HG03196 (cell line): Measurements from ENCODE around the gene ZXDC.
A peak's percentile ranks its signal among the peaks of the same experiment; 100 is the strongest.

Experiments used
- ATAC-seq: cut with Tn5 transposase; IDR thresholded peaks from one replicate; pipeline ENCODE4 v1.9.1; 2021; ENCODE audit not compliant: unreplicated experiment

The ZXDC gene

DNA sequence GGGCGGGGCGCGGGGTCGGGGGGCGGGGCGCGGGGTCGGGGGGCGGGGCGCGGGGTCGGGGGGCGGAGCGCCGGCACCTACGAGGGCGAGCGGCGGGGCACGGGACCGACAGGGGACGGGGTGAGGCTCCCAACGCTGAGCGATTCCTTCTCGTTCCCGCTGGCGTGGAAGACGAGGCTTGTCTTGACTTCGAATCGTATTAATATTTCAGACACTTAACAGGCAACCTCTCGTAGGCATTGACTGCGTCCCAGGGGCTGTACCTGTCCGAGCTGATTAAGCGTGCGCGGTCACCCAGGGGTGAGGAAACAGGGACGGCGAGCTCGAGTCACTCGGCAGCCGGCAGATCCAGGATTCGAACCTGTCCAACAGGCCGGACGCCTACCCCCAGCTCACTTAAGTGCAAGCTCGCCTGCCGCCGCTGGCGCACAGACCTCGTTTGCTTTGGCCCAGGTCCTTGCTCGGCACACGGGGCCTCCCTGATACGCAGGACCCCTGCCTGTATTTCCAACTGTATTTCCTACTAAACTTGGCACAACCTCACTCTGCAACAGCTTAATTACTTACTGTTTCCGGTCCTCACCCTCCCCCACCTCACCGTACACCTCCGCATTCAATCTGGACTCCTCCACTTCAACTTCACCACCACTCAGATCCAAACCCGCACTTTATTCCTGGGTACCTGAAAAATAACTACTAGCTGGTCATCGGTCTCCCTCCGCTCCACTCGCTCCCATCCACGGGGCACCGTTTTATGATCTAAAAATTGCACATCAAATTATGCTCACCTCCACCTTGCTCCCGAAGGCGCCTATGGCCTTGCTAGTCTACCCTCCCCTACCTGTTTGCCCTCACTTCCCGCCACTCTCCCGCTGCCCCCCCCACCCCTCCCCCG, 722 bp upstream of the ZXDC start:
- ATAC-seq = peak; percentile 27

DNA sequence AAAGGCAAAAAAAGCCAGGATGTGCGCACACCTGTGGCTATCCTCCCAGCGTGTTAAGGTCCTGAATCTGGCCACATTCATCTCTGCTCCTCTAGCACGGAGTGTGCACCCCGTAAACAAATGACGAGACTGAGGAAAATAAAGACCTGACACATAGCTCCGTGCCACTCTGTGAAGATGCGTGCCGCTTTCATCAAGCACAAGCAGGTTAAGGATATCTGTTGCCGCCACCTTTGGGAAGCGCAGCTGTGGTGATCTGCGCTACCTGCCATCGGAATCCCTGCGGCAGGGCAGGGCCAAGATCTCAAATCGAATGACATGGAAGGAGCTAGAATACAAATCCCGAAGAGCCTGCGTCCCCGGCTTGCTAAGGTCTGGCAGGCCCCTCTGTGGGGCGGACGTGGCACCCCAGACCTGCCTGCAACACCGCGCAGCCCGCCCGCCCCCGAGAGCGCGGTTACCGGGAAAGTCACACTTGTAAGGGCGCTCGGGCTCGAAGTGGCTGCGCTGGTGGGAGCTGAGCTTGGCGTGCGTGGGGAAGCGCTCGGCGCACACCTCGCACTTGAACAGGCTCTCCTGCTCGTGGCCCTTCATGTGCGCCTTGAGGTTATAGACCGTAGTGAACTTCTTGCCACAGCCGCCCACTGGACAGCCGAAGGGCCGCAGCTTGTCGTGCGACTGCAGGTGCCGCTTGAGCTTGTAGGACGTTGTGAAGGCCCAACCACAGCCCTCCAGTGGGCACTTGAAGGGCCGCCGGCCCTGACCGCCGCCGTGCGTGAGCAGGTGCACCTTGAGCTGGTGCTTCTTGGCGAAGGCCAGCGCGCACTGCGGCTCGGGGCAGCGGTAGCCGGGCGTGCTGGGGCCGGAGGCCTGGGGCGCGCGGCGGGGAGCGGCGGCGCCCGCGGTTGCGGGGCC, 936 bp downstream of the ZXDC start:
- ATAC-seq = peak; percentile 19

DNA sequence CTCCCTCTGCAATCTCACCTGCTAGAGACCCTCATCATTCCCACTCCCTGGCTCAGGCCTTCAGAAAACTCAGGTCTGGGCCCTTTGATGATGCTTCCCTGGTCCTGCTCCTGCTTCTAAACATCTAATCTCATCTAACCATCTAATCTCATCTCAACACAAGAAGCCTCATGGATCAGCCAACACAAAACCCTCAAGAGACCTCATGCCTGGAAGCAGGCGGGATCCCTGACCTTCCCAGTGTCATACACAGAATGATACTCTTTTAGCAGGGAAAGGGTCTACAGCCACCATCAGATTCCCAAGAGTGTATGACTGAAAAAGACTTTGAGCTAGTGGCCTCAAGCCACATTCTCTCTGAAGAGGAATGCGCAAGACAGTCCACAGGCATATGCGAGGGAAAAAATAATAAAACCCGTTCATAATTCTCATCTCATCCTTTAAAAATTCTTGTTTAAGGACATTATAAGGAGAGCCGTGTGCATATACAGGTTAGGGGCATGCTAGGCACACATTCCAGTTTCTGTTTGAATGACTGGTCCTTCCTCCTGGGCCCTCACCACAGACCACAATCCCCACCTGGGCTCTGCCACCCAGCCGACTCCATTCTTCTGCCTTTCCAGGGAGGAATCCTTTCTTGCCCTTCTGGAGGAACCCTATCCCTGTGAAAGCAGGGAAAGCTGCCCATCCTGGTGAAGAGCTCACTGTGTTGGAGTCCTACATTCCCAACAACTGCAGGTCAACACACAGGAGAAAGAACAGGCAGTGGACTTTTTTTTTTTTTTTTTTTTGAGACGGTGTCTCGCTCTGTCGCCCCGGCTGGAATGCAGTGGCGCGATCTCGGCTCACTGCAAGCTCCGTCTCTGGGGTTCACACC, 2.2 kb downstream of the ZXDC start:
- ATAC-seq = no peak

DNA sequence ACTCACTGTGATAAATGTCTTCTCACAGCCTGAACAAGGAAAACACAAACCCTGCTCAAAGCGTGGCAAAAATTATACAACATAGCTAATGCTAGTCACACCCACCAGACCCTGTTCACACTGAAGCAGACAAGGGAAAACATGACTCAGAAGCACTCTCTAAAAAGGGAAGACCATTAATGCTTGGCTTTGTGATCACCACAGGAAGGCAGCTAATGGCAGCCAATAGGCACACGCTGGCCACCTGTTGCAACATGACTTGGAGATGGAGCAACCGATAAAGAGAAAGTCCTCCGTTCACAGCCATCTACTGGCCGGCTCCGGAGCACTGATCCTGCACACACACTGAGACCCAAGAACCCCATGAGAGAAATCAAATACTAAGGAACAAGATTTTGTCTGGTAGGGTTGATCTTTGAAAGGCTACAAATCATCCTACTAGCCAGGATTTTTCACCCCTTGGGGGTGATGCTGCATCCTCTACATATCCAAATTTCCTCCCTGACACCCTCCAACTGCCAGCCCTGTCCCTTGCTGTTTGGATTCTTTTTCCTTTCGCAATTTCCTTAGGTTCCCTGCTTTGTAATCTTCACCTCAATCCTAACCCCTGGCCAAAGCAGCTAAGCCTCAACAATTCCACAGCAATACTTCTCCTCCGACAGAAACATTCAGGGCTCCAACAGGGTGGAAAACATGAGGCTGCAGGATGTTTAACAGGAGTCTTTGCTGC, 3.2 kb downstream of the ZXDC start:
- ATAC-seq = no peak

DNA sequence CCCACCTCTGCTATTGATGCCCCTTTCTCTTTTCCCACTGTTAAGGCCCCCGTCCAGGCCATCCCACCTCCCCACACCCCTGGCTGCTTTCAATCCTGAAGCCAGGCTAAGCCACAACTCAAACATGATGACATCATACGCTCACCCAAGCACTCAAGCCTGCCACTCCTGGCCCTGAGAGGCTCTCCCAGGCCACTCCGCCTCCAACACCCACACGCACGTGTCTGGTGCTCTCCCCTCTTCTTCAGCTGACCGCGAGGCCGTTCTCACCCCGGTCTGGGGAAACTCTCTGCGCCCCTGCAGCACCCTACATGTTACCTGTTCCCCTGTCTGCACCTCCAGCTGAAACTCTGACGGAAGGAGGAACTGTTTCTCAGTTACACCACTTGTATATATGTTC, 6.2 kb downstream of the ZXDC start:
- ATAC-seq = no peak

DNA sequence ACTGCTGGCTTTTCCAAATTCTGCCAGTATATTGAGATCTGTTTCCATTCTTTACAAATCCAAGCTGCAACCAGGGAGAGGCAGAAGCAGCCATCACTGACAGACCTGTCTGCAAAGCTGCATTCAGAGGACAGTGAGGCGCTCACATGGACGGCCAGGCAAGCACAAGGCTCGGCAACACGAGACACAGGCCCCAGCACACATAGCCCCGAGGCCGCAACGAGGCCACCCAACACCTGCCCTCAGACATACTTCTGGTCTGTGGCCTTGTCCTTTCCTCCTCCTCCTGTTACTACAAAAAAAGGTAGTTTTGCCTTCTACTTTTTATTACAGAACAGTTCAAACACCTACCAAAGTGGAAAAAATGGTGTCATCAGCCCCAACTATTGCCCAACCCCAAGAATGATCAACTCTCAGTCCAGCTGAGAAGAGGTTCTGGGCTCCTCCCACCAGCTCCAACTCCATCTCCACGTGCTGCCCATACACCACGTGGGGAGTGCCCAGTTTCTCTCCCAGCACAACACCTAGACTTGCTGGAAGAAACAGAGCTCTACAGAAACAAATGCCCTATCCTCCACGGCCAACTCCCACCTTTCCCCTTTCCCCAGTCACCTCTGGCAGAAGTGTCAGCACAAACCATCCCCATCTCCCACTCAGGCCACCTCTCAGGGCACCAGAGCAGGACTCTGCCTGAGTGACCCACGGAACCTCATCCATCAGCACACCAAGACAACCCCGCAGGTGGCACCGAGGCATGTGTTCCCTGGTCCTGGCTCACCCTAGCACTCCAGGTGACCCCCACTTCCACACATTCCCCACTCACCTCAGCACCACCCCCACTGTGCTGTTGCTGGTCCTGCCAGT, 7.4 kb downstream of the ZXDC start:
- no peak for ATAC-seq

DNA sequence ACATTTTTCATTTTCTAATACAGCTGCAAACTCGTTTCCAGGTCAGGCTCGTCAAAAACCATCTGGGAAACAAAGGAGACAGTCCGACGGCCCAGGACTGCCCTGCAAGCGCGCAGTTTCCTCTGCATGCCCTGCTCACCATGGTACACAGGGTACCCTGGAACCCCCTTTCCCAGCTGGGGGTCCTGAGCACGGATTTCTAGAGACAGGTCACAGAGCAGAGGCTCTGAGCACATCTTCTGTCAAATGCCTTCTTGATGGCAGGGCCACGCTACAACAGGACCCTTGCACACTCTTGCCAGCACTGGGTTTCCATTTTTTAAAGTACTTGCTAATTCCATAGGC, 8.1 kb downstream of the ZXDC start:
- no peak for ATAC-seq

DNA sequence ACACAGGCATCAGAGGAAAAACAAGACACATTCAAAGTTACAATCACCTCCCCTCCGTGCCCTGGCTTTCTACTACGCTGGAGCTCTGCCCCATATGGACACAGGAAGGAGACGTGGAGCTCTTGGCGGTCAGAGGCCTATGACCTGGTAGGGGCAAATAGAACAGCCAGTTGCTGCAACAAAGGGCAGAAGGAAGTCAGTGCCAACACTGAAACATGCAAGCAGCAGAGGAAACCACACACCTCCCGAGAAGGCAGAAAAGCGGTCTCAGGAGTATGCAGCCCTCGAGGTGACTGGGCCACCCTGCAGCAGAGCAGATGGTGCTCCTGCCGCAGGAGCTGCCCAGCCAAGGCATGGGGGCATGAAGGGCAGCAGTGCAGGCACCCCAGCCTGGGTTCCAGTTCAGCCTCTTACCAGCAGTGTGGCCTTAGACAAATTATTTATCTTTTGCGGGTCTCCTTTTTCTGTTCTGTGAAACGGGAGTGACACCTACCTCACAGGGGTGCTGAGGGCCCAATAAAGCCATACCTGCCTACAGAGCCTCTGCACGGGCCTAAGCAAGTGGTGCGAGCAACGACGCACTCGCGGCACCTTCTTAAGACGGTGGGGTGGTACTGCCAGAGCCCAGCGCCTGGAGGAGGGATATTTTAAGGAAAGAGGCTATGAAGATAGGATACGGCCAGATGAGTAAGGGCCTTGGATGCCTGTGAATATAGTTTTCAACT, 8.6 kb downstream of the ZXDC start:
- no peak for ATAC-seq

DNA sequence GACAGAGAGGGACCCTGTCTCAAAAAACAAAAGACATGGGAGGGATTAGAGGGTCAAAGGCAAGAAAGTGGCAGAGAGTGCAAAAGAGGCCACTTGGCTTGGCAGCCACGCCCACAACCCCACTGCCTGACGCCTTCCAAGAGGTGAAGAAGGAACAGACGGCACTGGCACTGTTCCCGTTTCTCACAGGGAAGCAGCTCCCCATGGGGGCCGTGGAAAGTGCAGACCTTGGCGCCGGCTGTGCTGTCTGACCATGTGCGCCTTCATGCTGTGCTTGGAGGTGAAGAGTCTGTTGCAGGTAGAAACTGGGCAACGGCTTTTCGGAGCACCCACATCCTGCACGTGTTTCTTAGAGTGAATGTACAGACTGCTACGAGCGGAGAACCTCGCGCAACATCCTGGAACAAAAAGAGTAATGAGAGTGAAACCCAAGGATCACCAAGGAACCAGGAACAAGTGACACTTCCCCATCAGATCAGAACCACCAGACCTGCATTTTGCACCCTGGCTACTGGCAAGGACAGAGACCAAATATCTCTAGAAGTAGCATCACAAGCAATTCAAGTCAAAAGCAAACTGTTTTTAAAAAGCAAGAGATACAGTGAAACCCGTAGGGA, 9.7 kb downstream of the ZXDC start:
- ATAC-seq = no peak

DNA sequence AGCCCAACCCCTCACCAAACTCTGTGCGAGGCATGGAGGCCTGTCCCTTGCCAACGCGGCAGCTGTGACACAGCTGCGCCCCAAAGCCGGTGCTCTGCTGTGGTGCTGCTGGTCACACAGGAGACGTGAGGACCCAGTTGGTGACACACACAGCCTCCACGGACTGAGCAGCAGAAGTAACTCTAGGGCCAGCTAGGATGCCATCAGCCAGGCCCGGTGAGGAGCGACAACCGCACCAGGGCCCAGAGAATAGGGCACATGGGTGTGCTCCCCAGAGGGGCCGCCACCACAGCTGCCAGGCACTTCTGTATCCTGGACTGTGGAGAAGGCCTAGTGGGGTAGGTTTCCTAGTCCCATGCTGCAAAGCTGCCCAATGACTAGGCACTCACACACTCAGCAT, 10.7 kb downstream of the ZXDC start:
- ATAC-seq = no peak

DNA sequence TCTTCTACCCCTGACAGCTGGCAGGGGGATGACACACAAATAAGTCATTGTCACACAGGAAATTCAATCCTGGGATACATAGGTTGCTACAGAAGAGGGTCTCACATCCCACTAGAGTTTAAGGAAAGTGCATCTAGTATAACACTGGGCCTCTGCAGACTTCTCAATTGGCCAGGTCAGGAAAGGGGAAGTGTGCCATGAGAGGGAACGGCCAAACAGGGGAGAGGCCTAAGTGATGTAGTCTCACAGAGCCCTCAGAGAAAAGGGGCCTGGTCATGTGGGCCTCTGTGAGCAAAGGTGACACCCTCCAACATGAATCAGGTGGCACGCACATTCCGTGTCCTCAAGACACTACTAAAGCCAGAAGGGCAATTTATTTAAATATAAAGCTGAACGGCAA, 11.2 kb downstream of the ZXDC start:
- ATAC-seq = no peak

DNA sequence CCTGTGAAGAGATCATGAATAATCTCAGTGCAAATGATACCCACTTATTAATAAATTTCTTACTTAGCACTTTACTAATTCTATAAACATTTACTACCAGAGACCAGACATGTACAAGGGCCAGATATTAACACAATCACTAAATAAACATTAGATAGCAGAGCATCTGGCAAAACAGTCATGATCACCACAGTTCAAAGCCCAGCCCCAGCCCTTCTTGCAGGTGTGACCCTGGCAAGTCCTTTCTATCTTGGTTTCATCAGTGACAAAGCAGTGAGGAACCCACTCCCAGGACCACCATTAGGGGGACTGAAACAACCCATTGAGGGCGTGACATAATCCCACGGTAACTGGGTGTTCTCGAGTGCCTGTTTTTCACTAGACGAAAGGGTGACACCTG, 11.6 kb downstream of the ZXDC start:
- ATAC-seq = no peak

DNA sequence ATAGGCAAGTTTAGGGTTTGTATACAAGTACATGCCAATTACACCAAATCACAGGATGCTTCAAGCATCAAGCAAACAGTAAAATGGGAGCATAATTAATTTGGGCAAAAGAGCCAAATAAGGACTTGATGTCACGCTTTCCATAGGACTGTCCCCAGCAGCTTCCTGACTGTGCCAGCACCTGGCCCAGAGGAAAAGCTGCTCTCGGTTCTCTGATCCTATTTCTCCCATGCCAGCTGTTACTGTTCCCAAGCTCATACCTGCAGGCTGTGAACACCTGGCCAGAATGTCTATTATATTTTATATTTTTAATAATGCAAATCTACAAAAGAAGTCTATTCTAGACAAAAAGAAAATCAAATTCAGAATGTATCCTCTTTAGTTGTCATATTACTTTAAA, 12.2 kb downstream of the ZXDC start:
- ATAC-seq = no peak

DNA sequence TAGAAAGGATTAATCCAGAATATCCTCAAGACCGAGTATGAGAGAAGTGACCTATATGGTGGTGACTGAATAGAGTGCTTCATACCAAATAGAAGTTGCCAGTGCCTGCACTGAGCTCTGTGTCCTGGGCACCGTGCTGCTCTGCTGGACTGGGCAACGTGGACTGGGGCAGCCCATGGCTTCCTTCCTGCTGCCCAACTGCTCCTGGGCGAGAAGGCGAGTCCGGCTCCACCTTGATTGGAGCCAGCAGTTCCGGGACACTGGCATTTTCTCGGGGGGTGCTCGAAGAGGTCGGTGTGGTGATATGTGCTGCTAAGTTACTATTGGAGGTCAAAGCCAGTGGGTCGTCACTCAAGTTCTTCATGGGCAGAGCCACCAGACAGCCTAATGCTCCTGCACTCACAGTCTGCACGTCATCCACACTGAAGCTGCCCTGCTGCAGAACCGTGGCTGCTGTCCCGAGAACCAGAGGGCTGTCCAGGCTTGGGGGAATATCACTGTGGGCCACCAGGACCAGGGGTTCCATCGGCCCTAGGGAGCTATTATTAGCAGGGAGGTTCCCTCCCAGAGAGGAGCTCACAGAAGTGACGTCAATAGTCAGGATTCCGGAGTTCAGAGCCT, 14.1 kb downstream of the ZXDC start:
- no peak for ATAC-seq

DNA sequence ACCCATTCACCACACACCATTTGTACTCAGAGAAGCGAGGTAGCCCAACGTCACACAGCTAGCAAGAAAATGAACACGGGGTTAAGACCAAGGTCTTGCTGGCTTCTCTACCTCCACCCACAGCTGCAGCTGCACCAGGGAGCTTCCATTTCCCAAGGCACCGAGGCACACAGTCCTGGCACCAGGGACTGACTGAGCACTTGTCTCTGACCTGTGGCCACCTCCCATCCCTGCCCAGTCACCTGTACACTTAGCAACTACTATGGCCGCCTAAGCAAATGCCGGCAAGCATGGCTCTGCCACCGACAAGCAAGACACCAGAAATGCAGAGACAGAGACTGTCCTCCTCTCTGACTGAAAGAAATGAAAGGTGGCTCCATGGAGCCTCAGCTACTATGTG, 15.3 kb downstream of the ZXDC start:
- ATAC-seq = no peak

DNA sequence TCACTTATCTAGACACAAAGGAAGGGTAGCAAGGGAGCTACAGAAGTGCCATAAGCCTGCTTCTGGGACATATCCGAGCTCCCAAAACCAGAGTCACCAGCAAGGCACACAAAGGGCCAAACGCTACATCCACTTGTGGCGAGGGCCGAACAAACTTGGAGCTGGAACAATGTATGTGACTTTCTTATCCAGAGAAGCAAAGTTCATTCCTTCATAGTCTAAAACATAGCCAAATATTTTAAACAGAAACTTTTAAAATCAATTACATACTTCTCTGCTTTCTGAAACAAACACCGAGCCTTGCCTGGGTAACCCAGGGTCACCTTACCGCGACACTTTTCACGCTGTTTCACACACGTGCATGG, 15.9 kb downstream of the ZXDC start:
- no peak for ATAC-seq

DNA sequence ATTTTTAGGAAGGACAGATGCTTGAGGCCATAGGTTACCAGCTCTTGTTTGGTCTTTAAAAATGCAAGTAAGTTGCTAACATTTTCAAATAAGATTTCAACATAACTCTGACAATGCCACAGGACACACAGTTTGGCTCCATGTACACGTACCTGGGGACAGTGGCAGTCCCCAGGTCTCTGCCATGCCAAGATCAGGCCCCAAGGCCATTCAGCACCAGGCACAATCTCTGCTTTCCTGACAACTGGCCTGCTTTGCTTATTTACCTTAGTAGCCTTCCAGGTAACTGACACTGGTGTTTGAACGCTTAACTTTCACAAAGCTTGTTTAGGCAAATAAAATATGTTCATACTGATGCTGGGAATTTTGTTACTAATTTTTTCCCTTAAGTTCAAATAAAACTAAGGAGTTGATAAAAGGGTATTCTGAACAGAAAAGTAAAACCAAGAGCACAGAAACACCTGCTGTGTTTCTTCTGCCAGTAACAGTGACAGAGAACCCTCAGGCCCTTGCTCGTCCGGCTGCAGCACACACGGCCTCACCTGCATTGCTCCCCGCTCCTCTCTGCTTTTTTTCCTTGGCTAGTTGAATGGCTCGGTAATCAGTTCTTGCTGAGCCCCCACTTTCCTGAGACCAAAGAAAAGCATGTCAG, 16.5 kb downstream of the ZXDC start:
- ATAC-seq = no peak
